ENCODE data around the gene ARID5B.

Gene ARID5B

DNA sequence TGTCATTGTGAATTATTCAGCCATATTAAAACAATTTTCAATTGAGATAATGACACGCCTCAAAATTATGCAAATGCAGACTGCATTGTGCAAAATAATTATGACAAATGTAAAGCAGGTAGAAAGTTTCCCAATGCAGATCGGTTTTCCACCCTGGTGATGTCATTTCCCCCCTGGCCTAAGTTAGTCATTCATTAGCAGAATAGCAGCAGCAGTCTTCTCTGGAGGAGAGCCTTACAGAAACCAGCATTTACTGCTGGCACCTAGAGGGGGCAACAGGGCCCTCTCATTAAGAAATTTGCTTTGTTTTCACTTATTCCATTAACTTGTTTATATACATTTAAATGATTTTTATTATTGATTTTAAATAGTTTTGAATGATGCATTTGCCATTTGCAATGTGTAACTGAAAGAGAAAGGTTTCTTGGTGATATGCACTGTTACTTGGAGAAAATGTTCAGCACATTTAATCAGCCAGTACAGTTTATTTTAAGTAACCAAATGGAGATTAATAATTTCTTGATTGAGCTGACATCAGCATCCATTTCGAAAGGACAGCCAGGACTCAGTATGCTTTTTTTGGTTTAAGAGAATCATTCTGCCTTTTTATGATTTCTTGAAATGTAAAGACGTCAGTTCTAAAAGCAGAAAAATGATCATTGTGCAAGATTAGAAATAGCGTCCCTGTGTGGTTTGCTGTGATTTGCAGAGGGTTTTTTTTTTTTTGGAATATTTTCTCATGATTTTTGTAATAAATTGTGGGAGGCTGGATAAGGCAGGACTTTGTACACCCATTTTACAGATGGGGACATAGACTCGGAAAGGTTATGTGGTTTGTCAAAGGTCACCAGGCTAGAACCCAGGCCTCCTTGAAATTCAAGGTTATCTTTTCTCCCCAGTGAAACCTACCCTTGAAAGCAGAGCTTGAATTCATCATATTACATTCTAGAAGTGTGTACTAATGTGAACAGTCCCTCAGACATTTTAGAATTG is 3.5 kb downstream of the ARID5B start:
- DNase-seq (ENCODE audit: low read depth in 2 of 2, low spot score in 1 of 2): no peak

GRCh38 chr10:61905837-61906561 is 4.5 kb downstream of the ARID5B start:
- DNase-seq (ENCODE audit: low read depth in 2 of 2, low spot score in 1 of 2): no peak

GRCh38 chr10:61906562-61906901 is 5.0 kb downstream of the ARID5B start:
- no peak for DNase-seq (ENCODE audit: low read depth in 2 of 2, low spot score in 1 of 2)

DNA sequence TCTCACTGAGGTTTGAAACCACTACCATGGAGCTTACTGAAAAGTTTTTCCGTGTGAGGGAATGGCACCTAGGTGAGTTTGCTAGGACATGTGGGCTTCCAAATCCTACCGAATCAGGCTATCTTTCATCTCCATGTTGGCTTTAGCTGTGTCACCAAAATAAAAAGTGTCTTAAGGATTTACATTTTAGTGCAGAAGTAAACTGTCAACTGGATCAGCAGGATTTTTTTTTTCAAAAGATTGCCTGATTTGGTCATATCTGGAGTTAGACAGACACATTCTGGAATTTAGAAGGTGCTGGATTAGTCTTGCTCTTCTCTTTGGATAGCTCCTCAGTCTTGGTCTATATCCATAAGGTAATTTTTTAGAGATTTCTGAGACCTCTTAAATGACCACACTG is 5.5 kb downstream of the ARID5B start:
- no peak for DNase-seq (ENCODE audit: low read depth in 2 of 2, low spot score in 1 of 2)

DNA sequence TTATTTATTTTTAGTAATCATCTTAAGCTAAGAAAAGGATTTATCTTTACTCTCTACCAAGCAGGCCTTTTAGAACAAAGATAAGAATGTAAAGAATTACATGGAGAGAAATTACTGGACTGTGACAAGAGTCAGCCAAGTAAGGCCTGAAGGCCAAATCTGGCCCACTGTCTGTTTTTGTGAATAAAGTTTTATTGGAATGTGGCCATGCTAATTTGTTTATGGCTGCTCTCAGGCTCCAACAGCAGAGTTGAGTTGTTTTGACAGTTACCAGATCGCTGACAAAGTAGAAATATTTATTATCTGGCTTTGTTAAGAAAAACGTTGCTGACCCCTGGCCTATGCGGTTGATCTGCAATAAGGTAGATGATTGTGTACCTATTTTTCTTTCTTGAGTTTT is 6.1 kb downstream of the ARID5B start:
- DNase-seq (ENCODE audit: low read depth in 2 of 2, low spot score in 1 of 2): no peak

DNA sequence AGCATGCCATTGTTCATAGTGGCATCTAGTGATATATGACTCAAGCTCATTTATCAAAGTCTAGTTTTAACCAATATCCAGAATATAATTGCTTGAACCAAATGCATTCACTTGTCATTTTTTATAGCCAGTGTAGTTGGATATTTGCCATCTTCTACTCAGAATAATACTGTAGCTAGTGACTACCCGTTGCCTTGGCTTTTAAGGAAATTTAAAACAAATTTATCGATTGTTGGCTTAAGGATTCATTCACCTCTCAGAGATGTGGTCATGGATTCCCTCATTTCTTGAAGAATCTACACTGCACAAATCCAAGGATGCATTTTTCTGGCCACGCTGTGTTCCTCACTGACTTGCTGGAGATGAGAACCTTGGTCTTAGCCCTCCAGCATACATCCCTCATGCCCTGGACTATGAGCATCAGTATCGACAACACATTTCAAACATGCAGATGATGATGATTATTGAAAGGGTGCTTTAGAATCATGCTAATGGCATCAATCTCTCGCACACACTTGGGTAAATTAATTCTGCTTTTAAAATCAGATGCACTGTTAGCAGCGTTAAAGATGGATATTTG is 8.8 kb downstream of the ARID5B start:
- no peak for DNase-seq (ENCODE audit: low read depth in 2 of 2, low spot score in 1 of 2)

- DNase-seq (ENCODE audit: low read depth in 2 of 2, low spot score in 1 of 2): no peak
Measured at GRCh38 chr10:61910894-61911293, 9.4 kb downstream of the ARID5B start.

DNA sequence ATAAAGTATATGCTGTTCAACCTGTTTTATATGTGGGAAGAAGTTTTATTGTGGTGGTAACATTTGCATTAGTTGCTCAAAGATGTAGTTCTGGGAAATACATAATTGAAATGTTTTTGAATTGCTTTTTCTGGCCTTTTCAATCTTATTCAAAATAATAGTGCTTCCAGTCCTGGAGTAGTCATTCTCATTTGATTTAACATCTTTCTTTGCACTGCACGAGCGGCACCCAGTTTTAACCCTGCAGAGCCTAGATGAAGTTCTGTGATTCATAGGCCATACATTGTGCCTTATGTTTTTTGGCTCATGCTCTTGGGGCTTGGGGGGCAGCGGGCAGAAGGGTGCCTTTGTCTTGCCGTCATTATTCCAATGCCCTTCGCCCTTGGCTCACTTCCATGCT is 9.9 kb downstream of the ARID5B start:
- no peak for DNase-seq (ENCODE audit: low read depth in 2 of 2, low spot score in 1 of 2)

DNA sequence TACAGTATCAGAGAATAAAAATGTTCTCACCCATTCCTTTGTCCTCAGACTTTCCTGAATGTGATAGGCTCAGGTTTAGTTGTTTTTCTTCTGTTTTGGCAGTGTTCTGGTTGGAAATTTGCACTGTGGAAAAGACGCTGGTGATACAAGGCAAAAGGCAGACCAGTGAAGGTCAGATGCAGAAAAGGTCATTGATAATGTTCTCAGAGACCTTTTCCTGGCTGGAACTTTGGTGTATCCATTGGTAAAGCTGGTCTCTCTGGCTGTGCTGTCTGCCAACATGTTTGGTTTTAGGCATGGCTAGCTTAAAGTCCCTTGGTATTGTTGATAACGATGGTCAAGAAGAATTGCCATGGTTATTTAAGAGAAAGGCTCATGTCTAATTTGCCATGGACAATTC is 11.5 kb downstream of the ARID5B start:
- no peak for DNase-seq (ENCODE audit: low read depth in 2 of 2, low spot score in 1 of 2)

DNA sequence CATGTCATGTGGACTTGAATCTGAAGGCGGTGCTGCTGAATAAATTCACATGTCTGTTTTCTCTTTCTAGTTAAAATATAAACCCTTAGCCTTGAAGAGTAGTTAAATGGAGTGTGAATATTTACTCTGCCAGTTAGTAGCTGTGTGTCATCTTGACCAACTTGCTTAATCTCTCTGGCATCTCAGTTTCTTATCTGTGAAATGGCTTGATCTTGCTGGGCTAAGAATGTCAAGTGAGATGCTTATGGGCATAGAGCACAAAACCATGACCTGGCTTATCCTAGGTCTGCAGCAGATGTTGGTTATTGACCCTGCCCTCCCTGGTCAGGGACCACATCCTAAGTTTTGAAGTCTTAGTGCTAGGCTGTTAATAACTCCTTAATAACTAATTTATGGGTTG is 16.6 kb downstream of the ARID5B start:
- DNase-seq (ENCODE audit: low read depth in 2 of 2, low spot score in 1 of 2): no peak

DNA sequence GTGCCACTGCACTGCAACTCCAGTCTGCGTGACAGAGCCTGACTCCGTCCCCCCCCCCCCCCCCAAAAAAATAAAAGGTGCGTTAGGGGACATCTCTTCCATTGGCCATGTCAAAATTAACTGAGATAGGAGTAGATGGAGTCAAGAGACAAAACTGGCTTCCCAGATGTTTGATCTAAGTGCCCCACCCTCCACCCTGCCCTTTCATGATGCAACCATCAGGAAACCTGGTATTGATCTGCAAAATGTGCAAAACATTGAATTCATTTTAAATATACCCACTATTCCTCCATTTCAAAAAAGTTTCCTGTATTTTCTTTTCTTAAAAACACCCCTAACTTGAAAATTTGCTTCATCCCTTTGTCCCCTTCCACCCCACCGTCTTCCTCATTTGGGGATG is 17.5 kb downstream of the ARID5B start:
- no peak for DNase-seq (ENCODE audit: low read depth in 2 of 2, low spot score in 1 of 2)

DNA sequence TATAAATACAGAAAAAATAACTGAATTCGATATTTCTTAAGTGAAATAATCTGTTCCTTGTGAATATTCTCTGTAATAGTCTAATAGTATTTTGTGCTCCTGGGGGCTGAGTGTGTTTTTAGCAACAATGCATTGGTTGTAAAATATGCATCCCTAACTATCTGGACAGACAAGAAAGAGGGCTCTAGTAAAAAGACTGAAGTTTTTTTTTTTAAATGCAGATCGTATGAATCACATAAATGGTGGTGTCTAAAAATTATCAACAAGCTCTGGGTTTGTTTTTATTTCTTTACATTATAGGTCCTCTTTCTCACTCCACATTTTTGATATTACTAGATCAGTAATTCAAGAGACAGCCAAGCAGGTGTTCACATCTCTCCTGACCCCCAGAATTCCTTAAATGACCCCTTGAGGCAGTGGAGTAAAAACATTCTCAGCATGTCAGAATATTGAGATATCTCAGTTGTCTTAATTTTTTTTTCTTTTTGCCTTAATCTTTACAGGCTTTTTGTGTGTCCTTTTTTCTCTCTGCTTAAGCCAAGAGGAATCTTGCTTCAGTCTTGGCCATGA is 18.2 kb downstream of the ARID5B start:
- no peak for DNase-seq (ENCODE audit: low read depth in 2 of 2, low spot score in 1 of 2)

GRCh38 chr10:61921143-61921542 is 19.6 kb downstream of the ARID5B start:
- no peak for DNase-seq (ENCODE audit: low read depth in 2 of 2, low spot score in 1 of 2)

DNA sequence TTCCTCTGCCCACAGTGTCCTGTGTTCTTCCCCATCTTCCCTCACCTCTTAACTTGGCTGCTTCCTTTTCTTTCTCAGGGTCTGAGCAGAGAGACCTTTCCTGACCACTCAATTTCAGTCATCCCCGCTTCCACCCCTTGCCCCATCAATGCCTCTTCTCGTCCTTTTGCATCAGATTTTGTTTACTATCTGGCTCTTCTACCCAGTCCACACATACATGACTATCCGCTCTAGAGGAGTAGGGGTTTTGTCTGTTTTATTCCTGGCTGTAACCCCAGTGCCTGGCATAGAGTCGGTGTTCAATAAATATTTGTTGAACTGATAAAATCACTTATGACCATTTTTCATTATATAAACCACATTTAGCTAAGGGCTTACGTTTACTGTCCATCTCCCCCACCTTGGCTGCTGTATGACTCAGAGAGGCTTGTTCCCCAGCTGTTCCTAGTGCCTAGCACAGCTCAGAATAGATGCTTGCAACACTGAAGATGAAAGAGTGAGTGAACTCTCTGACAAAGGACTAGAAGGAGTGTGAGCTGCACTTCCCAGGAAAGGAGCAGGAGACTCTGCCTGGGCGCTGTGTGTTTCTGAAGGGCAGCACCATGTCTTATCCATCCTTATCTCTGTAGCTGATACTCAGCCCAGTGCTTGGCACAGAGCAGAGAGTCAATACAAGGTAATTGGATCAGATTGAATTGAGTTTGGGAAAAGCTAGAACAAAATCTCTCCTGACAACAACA is 21.9 kb downstream of the ARID5B start:
- DNase-seq (ENCODE audit: low read depth in 2 of 2, low spot score in 1 of 2): no peak

DNA sequence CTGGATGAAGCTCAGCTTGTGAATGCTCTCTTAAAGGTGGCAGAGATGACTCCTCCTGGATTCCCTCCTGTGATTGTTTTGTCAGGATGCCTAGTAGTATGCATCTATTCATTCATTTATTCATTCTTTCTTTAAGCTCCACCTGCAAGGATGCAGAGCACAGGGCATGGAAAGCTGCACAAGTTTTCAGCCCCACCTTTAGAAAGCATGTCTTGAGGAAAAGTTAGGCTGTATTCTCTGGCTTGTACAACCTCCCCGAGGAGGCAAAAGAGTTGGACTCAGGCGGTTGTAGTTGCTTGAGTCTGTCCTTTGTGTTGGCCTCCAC is 22.4 kb downstream of the ARID5B start:
- no peak for DNase-seq (ENCODE audit: low read depth in 2 of 2, low spot score in 1 of 2)

- DNase-seq (ENCODE audit: low read depth in 2 of 2, low spot score in 1 of 2): no peak
Measured at GRCh38 chr10:61929555-61929954, 28.1 kb downstream of the ARID5B start.

GRCh38 chr10:61931620-61932332 is 30.3 kb downstream of the ARID5B start:
- DNase-seq (ENCODE audit: low read depth in 2 of 2, low spot score in 1 of 2): no peak

- no peak for DNase-seq (ENCODE audit: low read depth in 2 of 2, low spot score in 1 of 2)
Measured at GRCh38 chr10:61933859-61934555, 32.5 kb downstream of the ARID5B start.

DNA sequence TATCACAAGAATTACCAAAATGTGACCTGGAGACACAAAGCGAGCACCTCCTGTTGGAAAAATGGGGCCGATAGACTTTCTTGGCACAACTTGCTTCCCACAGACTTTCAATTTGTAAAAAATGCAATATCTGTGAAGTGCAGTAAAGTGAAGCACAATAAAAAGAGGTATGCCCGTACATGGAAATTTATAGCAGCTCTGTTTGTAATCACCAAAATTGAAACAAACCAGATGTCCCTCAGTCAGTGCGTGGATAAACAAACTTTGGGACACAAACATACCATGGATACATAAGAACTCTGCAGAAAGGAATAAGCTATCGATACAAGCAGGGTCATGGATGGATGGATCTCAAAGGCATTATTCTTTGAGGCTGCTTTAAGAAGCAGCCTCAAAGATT is 33.6 kb downstream of the ARID5B start:
- no peak for DNase-seq (ENCODE audit: low read depth in 2 of 2, low spot score in 1 of 2)

DNA sequence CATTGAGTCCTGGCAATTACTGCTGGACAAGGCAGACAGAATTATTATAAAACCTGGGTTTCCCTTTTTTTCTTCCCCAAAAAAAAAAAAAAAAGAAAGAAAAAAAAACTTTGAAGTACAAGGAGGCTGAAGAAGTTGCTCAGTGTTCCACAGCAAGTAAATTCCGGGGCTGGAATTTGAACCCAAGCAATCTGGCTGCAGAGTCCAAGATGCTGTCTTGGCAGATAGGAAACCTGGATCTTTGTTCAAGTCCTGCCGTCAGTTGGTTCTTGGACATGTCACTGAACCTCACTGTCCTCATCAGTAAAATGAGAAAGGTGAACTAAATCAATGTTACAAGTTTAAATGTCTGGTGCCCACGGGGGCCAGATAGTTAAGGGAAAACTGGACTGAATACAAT is 35.3 kb downstream of the ARID5B start:
- no peak for DNase-seq (ENCODE audit: low read depth in 2 of 2, low spot score in 1 of 2)

Measured in stimulated activated CD8-positive, alpha-beta memory T cell treated with anti-CD3 and anti-CD28 coated beads, Interleukin-4, amount 100 ng/mL, for 4 hours (primary cell).